B cell (primary cell): ENCODE data around the gene UROS.

ENCODE experiments used
- CTCF ChIP-seq: fragments of 200-600 bp; IDR thresholded peaks from one replicate; pipeline ENCODE4 v1.8.0; 2022; ENCODE audit warnings: antibody characterized with exemption, mild to moderate bottlenecking
- EZH2 ChIP-seq: IDR thresholded peaks from 2 replicates; pipeline ENCODE4 v1.6.1; 2012; ENCODE audit warnings: borderline replicate concordance, low read depth, mild to moderate bottlenecking, moderate library complexity, low read length; ENCODE audit not compliant: insufficient read depth, poor library complexity, severe bottlenecking

- TF ChIP-seq CTCF, result no peak
- no peak for TF ChIP-seq EZH2
These were observed 27.3 kb downstream of the UROS start for GRCh38 chr10:125795637-125796190.
